Nephron (organoid): ENCODE data around the gene N4BP2.

ENCODE experiments used
- H3K27ac Mint-ChIP-seq, 3 experiments: 2 replicates each; pipeline ENCODE4 v1.8.0; 2020; ENCODE audit warnings: mixed read lengths in 3 of 3, mild to moderate bottlenecking in 2 of 3, moderate library complexity in 1 of 3
- H3K27me3 Mint-ChIP-seq: 2 replicates; pipeline ENCODE4 v1.8.0; 2021; ENCODE audit warnings: low read depth, mild to moderate bottlenecking, moderate library complexity, mixed read lengths
- H3K36me3 Mint-ChIP-seq: 2 replicates; pipeline ENCODE4 v1.8.0; 2020; ENCODE audit warnings: low read depth, mixed read lengths
- H3K4me1 Mint-ChIP-seq: 2 replicates; pipeline ENCODE4 v1.8.0; 2020; ENCODE audit warnings: mixed read lengths
- H3K4me3 Mint-ChIP-seq, 3 experiments: 2 replicates each; pipeline ENCODE4 v1.8.0; 2020; ENCODE audit warnings: mild to moderate bottlenecking in 3 of 3, mixed read lengths in 3 of 3, moderate library complexity in 2 of 3
- H3K9me3 Mint-ChIP-seq: 2 replicates; pipeline ENCODE4 v1.8.0; 2020; ENCODE audit warnings: mixed read lengths
- CTCF ChIP-seq, 3 experiments: fragments of 200-600 bp; sonication (generic); IDR thresholded peaks; one replicate each; pipeline ENCODE4 v1.5.0; 2021; ENCODE audit warnings: antibody characterized with exemption in 3 of 3; ENCODE audit not compliant: unreplicated experiment in 3 of 3

Gene N4BP2

GRCh38 chr4:40200875-40201801 lies 144.5 kb downstream of the N4BP2 start:
- no peak for TF ChIP-seq CTCF (IDR thresholded peaks at IDR 0.05; ENCODE audit: unreplicated experiment in 3 of 3)
- H3K4me1 Mint-ChIP-seq: peaks cover 3% of the 10 kb centered on the region
- H3K27me3 Mint-ChIP-seq: peaks cover 17% of the 10 kb centered on the region
- H3K36me3 Mint-ChIP-seq: no peaks in the 10 kb centered on the region
- H3K27ac Mint-ChIP-seq: no peak overlapping the region
- H3K9me3 Mint-ChIP-seq: no peaks in the 10 kb centered on the region
- no peak overlapping the region for H3K4me3 Mint-ChIP-seq

GRCh38 chr4:40201898-40202297 lies 145.2 kb downstream of the N4BP2 start:
- H3K27ac Mint-ChIP-seq: no peak overlapping the region
- H3K27me3 Mint-ChIP-seq: peaks cover 18% of the 10 kb centered on the region
- H3K36me3 Mint-ChIP-seq: no peaks in the 10 kb centered on the region
- H3K9me3 Mint-ChIP-seq: no peaks in the 10 kb centered on the region
- TF ChIP-seq CTCF (IDR thresholded peaks at IDR 0.05; ENCODE audit: unreplicated experiment in 3 of 3): no peak
- H3K4me3 Mint-ChIP-seq: no peak overlapping the region
- no peaks in the 10 kb centered on the region for H3K4me1 Mint-ChIP-seq

GRCh38 chr4:40202474-40202873 lies 145.8 kb downstream of the N4BP2 start:
- no peaks in the 10 kb centered on the region for H3K36me3 Mint-ChIP-seq

GRCh38 chr4:40204507-40205258 lies 148.0 kb downstream of the N4BP2 start:
- Mint-ChIP-seq H3K27ac (no peak overlapping the region), H3K4me1 (no peaks in the 10 kb centered on the region), H3K9me3 (no peaks in the 10 kb centered on the region), H3K36me3 (no peaks in the 10 kb centered on the region), H3K4me3 (no peak overlapping the region), H3K27me3 (peaks cover 11% of the 10 kb centered on the region)
- TF ChIP-seq CTCF (IDR thresholded peaks at IDR 0.05; ENCODE audit: unreplicated experiment in 3 of 3): no peak

More at GRCh38 chr4:40202474-40202873, 145.8 kb downstream of the N4BP2 start:
- Mint-ChIP-seq H3K9me3 (no peaks in the 10 kb centered on the region), H3K27ac (no peak overlapping the region), H3K4me1 (no peaks in the 10 kb centered on the region), H3K27me3 (peaks cover 18% of the 10 kb centered on the region), H3K4me3 (no peak overlapping the region)
- TF ChIP-seq CTCF (IDR thresholded peaks at IDR 0.05; ENCODE audit: unreplicated experiment in 3 of 3): no peak

- H3K36me3 Mint-ChIP-seq: no peaks in the 10 kb centered on the region
- no peak for TF ChIP-seq CTCF (IDR thresholded peaks at IDR 0.05; ENCODE audit: unreplicated experiment in 3 of 3)
- H3K4me3 Mint-ChIP-seq: no peak overlapping the region
- no peaks in the 10 kb centered on the region for H3K9me3 Mint-ChIP-seq
- H3K27ac Mint-ChIP-seq: peak overlapping the region in 1 of 3 experiments; percentile 24
- H3K4me1 Mint-ChIP-seq: no peaks in the 10 kb centered on the region
- H3K27me3 Mint-ChIP-seq: peaks cover 5% of the 10 kb centered on the region
Observed at GRCh38 chr4:40205259-40206198, 148.9 kb downstream of the N4BP2 start.
